Cardiac muscle cell (in vitro differentiated cells and primary cell): ENCODE data around the gene TMEM255A. TPM values are rescaled to one million over a fixed set of nuclear protein-coding genes. Genes with fewer than 3 reads are reported as not detected.

ENCODE experiments used
- DNase-seq, 2 donors: peaks; one replicate each; pipeline versions ENCODE4 v3.0.0 to v3.0.0-alpha.2; 2010 to 2017; ENCODE audit warnings: low read depth in 1 of 2, low spot score in 1 of 2
- H3K27ac ChIP-seq: fragments of 200-600 bp; sonication (generic); 2 replicates; pipeline ENCODE4 v1.5.1; 2016
- H3K27me3 ChIP-seq: fragments of 200-600 bp; sonication (generic); 2 replicates; pipeline ENCODE4 v1.6.0; 2016; ENCODE audit warnings: control low read depth
- H3K36me3 ChIP-seq: fragments of 200-600 bp; sonication (generic); 2 replicates; pipeline ENCODE4 v1.5.1; 2016; ENCODE audit warnings: control low read depth
- H3K4me1 ChIP-seq: fragments of 200-600 bp; sonication (generic); 2 replicates; pipeline ENCODE4 v1.8.1; 2017; ENCODE audit warnings: low read depth, mild to moderate bottlenecking, mixed run types
- H3K4me3 ChIP-seq: fragments of 200-600 bp; sonication (generic); 2 replicates; pipeline ENCODE4 v1.5.1; 2016; ENCODE audit warnings: mild to moderate bottlenecking
- H3K9me3 ChIP-seq: fragments of 200-600 bp; sonication (generic); 2 replicates; pipeline ENCODE4 v1.5.1; 2017; ENCODE audit warnings: low read depth, mild to moderate bottlenecking, control low read depth
- polyA plus RNA-seq: library from polyadenylated mRNA; unstranded; fragments of >200 nt; fragmentation: Nextera tagmentation; extraction: Ambion mirVana; gene quantifications from 2 replicates; pipeline ENCODE4 v1.2.1, GENCODE V29; 2016
- total RNA-seq: library from RNA; depleted of rRNA; stranded (reverse); fragments of >200 nt; gene quantifications from 2 replicates; pipeline ENCODE4 v1.2.3, GENCODE V29; 2016
- TF ChIP-seq, protein P1 (sequence below): IDR thresholded peaks from 2 replicates; pipeline ENCODE4 v1.5.1; 2012; ENCODE audit warnings: low read depth, mild to moderate bottlenecking, low read length

Gene TMEM255A
- total and polyA plus RNA-seq, 2 experiments from 2014 or later, result 3.1 to 5.2 TPM

DNA sequence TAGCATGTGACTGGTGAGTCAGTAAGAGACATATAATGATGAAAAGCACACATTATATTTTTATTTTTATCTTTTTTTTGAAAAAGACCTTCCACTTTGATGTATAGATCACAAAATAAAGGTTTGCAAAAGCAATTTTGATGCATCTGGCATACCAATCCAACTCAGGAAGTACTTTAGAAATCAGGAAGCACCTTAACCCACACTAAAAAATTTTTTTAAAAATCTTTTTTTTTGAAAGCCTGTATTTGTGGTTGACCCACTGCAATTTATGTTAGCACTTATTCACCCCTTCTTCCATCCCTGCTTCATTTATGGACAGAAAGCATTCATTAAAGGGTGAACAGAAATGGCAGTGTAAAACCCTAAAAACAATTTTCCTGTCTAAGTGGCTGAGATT, 16.6 kb downstream of the TMEM255A start:
- DNase-seq, result no peak
- Histone ChIP-seq H3K27me3 (no peaks in the 10 kb centered on the region), H3K4me1 (no peaks in the 10 kb centered on the region), H3K4me3 (no peak overlapping the region), H3K27ac (no peak overlapping the region), H3K9me3 (no peaks in the 10 kb centered on the region), H3K36me3 (no peaks in the 10 kb centered on the region)
- TF ChIP-seq, protein P1, sequence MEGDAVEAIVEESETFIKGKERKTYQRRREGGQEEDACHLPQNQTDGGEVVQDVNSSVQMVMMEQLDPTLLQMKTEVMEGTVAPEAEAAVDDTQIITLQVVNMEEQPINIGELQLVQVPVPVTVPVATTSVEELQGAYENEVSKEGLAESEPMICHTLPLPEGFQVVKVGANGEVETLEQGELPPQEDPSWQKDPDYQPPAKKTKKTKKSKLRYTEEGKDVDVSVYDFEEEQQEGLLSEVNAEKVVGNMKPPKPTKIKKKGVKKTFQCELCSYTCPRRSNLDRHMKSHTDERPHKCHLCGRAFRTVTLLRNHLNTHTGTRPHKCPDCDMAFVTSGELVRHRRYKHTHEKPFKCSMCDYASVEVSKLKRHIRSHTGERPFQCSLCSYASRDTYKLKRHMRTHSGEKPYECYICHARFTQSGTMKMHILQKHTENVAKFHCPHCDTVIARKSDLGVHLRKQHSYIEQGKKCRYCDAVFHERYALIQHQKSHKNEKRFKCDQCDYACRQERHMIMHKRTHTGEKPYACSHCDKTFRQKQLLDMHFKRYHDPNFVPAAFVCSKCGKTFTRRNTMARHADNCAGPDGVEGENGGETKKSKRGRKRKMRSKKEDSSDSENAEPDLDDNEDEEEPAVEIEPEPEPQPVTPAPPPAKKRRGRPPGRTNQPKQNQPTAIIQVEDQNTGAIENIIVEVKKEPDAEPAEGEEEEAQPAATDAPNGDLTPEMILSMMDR, result no peak

DNA sequence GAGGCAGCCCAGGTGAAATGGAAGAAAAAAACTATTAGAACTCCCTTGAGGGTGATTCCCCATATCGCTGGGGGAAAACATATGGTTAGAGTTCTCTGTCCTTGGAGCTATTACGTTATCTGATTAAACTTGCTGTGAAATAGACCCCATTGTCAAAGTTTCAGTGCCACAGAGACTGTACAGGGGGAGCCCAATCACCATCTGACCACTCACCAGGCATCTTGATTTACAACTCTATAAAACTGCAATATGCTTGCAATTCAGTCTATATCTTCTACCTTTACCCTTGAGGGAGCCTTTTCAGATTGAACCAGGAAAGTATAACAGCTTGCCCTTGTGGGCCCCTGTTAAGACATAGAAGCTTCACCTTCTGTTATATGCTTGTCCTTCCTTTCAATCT, 18.2 kb downstream of the TMEM255A start:
- Histone ChIP-seq H3K27me3 (no peaks in the 10 kb centered on the region), H3K4me3 (no peak overlapping the region), H3K36me3 (no peaks in the 10 kb centered on the region), H3K27ac (no peak overlapping the region), H3K9me3 (no peaks in the 10 kb centered on the region), H3K4me1 (no peaks in the 10 kb centered on the region)
- TF ChIP-seq, protein P1, result no peak
- DNase-seq, result no peak

DNA sequence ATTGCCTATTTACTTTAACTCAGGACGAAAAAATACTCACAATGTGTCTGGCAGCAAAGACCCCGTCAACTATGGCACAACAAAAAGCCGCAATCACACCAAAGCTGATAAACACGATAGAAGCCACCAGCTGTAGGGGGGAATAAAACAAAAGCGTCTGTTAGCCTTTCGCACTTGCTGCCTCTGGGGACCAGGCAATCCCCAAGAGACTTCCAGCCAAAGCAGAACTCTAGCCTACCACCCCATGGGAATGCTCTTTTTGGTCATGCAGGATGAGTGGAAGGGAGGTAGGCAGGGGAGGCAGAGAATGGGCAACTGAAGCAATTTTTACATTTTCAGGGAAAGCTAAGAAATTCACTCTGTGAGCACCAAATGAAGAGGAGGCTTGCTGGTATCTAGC, 20.1 kb downstream of the TMEM255A start:
- Histone ChIP-seq H3K27ac (no peak overlapping the region), H3K27me3 (no peaks in the 10 kb centered on the region), H3K36me3 (no peaks in the 10 kb centered on the region), H3K4me3 (no peak overlapping the region), H3K9me3 (no peaks in the 10 kb centered on the region), H3K4me1 (no peaks in the 10 kb centered on the region)
- DNase-seq, result no peak
- TF ChIP-seq, protein P1, result no peak

DNA sequence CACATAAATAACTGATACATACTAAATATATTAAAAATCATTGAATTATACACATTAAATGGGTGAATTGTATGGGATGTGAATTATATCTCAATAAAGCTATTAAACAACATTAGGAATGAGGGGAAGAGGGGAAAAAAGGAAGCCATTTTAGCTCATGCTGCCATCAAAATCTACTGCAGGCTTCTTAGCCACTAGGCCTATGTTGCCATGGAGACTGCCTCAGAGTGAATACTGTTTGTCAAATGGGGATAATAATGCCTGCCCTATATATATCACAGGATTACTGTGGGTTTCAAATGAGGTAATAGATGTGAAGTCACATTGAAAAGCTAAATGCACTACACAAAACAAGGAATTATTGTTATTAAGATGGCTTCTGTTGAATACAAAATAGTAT, 21.2 kb downstream of the TMEM255A start:
- DNase-seq, result no peak
- Histone ChIP-seq H3K4me1 (no peaks in the 10 kb centered on the region), H3K9me3 (no peaks in the 10 kb centered on the region), H3K27ac (no peak overlapping the region), H3K4me3 (no peak overlapping the region), H3K27me3 (no peaks in the 10 kb centered on the region), H3K36me3 (no peaks in the 10 kb centered on the region)
- TF ChIP-seq, protein P1, result no peak

DNA sequence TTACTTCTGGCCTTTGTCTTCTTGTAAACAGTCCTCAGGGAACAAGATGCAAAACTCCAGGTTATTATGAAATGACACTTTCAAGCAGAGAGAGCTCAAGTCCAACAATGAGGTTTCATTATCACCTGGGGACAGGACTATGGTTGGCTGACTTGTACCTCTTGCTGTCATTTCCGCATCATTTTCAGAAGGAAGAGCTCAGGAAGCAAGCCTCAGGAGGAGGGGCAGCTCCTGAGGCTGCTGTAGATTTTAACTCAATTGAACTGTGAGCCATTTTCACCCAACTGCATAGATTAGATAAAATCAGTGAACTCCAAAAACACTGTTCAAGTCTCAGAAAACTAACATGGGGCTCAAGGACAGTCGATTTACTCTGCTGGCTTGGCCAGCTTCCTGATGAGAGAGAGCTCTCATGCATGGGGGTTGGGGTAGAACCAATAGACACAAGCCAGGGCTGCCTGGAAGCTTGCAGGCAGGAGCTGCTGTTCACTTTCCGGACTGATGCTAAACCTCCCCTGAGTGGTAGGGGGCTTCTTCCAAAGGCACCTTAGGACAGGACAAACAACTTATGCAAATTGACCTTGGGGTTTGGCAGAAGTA, 23.6 kb downstream of the TMEM255A start:
- no peaks in the 10 kb centered on the region for H3K9me3 ChIP-seq
- no peaks in the 10 kb centered on the region for H3K27me3 ChIP-seq
- H3K27ac ChIP-seq, result no peak overlapping the region
- H3K36me3 ChIP-seq, result no peaks in the 10 kb centered on the region
- H3K4me3 ChIP-seq, result no peak overlapping the region
- no peaks in the 10 kb centered on the region for H3K4me1 ChIP-seq
- no peak for DNase-seq
- TF ChIP-seq, protein P1, result no peak
